Midbrain (tissue), 1 donor: Measurements from ENCODE around the gene ADGRL2.
"Not testable (repeated sequence)": the region's sequence is repeated elsewhere in the genome, so short reads cannot be mapped to it uniquely, and the experiment has no call there.

Experiments used
- DNase-seq: peaks from one replicate; lab custom pipeline; 2025; lab: John Stamatoyannopoulos, UW

The ADGRL2 gene

GRCh38 chr1:81847063-81847462 is 46.3 kb downstream of the ADGRL2 start:
- no peak for DNase-seq

- no peak for DNase-seq
Observed at GRCh38 chr1:81848880-81849682, 48.3 kb downstream of the ADGRL2 start.

- no peak for DNase-seq
Observed at GRCh38 chr1:81850031-81850430, 49.3 kb downstream of the ADGRL2 start.

- DNase-seq, result no peak
Observed at GRCh38 chr1:81850495-81850894, 49.8 kb downstream of the ADGRL2 start.

- no peak for DNase-seq
Observed at GRCh38 chr1:81851217-81851616, 50.5 kb downstream of the ADGRL2 start.

GRCh38 chr1:81852961-81853360 is 52.2 kb downstream of the ADGRL2 start:
- DNase-seq, result no peak

- no peak for DNase-seq
Observed at GRCh38 chr1:81867235-81867634, 66.5 kb downstream of the ADGRL2 start.

- DNase-seq, result no peak
Observed at GRCh38 chr1:81869307-81869706, 68.6 kb downstream of the ADGRL2 start.

- not testable (repeated sequence) for DNase-seq
Observed at GRCh38 chr1:81871091-81871490, 70.4 kb downstream of the ADGRL2 start.

GRCh38 chr1:81873946-81874345 is 73.2 kb downstream of the ADGRL2 start:
- no peak for DNase-seq

- no peak for DNase-seq
Observed at GRCh38 chr1:81874461-81874860, 73.7 kb downstream of the ADGRL2 start.

- DNase-seq, result no peak
Observed at GRCh38 chr1:81874940-81875339, 74.2 kb downstream of the ADGRL2 start.

GRCh38 chr1:81876901-81877733 is 76.4 kb downstream of the ADGRL2 start:
- DNase-seq, result no peak

GRCh38 chr1:81877940-81878339 is 77.2 kb downstream of the ADGRL2 start:
- no peak for DNase-seq

GRCh38 chr1:81878538-81878937 is 77.8 kb downstream of the ADGRL2 start:
- DNase-seq, result no peak

- DNase-seq, result no peak
Observed at GRCh38 chr1:81880781-81881180, 80.0 kb downstream of the ADGRL2 start.

- no peak for DNase-seq
Observed at GRCh38 chr1:81885291-81885690, 84.6 kb downstream of the ADGRL2 start.

GRCh38 chr1:81886292-81886691 is 85.6 kb downstream of the ADGRL2 start:
- not testable (repeated sequence) for DNase-seq

- DNase-seq, result no peak
Observed at GRCh38 chr1:81887421-81888144, 86.8 kb downstream of the ADGRL2 start.

GRCh38 chr1:81889166-81889565 is 88.4 kb downstream of the ADGRL2 start:
- DNase-seq, result no peak

GRCh38 chr1:81894867-81895266 is 94.1 kb downstream of the ADGRL2 start:
- DNase-seq, result no peak

- no peak for DNase-seq
Observed at GRCh38 chr1:81899214-81899821, 98.6 kb downstream of the ADGRL2 start.
